Cardiac fibroblast (primary cell): ENCODE measurements around the gene VTCN1.

ENCODE experiments used
- DNase-seq, 2 donors: peaks; one replicate each; pipeline versions ENCODE4 v3.0.0 to v3.0.0-alpha.2; 2010; ENCODE audit warnings: low read depth in 2 of 2
- H3K4me3 ChIP-seq, 2 donors: replicated peaks in 1 of 2; 1 replicate in 1 of 2; 2 replicates in 1 of 2; pipeline ENCODE4 v1.5.1; 2011; ENCODE audit warnings: low read depth in 2 of 2, low read length in 2 of 2, mild to moderate bottlenecking in 2 of 2, moderate library complexity in 1 of 2
- TF ChIP-seq, protein P1 (sequence below): IDR thresholded peaks from one replicate; pipeline ENCODE4 v1.5.1; 2011; ENCODE audit warnings: low read depth, mild to moderate bottlenecking, low read length, inconsistent platforms

Gene VTCN1

DNA sequence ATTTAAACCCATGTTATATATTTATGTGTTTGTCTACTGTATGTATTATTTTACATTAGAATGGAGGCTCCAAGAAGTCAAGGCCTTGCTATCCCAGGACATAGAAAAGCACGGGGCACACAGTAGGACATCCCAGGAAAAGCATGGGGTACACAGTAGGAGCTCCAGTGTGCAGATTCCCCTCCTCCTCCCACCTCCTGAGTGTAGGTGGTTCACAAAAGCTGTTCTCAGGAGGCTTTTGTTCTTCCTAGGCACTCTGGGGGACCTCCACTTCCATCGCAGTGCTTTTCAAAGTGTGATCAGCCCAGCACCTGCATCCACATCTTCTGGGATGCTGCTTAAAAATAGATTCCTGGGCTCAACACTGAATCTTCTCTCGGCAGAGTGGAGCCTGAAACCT is 30.8 kb upstream of the VTCN1 start:
- DNase-seq: no peak
- TF ChIP-seq, protein P1, sequence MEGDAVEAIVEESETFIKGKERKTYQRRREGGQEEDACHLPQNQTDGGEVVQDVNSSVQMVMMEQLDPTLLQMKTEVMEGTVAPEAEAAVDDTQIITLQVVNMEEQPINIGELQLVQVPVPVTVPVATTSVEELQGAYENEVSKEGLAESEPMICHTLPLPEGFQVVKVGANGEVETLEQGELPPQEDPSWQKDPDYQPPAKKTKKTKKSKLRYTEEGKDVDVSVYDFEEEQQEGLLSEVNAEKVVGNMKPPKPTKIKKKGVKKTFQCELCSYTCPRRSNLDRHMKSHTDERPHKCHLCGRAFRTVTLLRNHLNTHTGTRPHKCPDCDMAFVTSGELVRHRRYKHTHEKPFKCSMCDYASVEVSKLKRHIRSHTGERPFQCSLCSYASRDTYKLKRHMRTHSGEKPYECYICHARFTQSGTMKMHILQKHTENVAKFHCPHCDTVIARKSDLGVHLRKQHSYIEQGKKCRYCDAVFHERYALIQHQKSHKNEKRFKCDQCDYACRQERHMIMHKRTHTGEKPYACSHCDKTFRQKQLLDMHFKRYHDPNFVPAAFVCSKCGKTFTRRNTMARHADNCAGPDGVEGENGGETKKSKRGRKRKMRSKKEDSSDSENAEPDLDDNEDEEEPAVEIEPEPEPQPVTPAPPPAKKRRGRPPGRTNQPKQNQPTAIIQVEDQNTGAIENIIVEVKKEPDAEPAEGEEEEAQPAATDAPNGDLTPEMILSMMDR: no peak
- no peak overlapping the region for H3K4me3 ChIP-seq

DNA sequence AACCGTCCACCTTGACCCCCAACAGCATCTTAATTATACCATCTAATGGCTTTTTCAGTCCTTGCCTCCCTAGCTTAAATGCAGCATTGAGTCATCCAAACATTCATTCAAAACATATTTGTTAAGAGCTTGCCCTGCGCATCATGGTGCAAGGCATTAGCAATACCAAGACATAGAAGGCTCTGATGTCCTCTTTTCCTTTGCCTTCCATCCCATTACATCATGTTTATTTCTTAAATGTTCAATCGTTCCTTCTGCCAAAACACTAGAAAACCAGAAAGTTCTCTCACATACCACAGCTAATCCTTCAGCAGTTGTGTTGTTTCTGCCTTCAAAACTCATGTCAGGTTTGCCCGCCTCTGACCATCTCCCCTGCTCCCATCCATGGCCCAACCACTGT is 29.8 kb upstream of the VTCN1 start:
- no peak for DNase-seq
- TF ChIP-seq, protein P1: no peak
- H3K4me3 ChIP-seq: no peak overlapping the region

DNA sequence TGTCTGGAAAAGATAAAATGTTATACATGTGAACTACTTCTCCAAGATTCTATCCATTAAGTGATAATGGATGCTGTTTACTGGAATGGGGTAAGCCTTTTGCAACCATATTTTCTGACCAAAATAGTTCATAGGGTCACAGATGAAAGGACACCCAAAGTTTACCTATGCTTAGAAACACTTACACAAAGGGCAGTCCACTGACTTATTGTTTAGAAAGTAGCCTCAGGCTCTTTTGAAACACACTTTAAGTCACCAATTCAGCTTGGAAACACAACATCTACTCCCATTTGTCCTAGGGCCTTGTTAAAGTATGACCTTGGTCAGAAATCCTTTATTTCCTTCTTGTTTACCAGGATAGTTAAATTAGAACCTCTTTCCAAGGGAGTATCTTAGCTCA is 28.7 kb upstream of the VTCN1 start:
- no peak overlapping the region for H3K4me3 ChIP-seq
- DNase-seq: no peak
- TF ChIP-seq, protein P1: no peak

DNA sequence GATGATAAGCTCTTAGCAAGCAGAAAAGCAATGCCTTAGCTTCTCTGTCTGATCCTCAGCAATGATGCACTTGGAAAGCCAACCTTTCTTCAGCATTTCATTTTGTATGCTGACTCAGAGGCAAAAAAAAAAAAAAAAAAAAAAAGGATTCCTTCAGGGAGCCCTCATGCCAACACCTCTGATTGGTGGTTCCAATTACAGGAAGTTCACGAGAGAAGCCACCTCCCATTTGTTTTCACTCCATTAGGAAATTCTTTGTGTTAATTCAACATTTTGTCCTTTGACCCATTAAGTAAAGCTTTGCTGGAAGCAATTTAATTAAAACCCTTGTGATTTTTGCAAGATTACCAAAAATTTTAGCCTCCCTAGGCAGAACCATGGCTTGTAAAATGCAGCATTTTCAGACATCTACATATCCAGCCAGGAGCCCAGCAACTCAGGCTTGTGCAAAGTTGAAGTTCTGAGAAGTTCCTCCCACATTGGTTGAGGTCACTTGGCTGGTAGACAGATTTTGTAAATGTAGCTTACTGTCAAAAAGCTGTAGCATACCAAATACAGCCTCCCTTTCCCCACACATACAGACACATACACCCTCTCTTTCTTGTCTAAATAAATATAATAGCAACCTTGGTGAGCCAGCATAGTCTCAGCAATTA is 27.1 kb upstream of the VTCN1 start:
- H3K4me3 ChIP-seq: no peak overlapping the region
- peak; percentile 5 to 60 for DNase-seq
- TF ChIP-seq, protein P1: no peak

DNA sequence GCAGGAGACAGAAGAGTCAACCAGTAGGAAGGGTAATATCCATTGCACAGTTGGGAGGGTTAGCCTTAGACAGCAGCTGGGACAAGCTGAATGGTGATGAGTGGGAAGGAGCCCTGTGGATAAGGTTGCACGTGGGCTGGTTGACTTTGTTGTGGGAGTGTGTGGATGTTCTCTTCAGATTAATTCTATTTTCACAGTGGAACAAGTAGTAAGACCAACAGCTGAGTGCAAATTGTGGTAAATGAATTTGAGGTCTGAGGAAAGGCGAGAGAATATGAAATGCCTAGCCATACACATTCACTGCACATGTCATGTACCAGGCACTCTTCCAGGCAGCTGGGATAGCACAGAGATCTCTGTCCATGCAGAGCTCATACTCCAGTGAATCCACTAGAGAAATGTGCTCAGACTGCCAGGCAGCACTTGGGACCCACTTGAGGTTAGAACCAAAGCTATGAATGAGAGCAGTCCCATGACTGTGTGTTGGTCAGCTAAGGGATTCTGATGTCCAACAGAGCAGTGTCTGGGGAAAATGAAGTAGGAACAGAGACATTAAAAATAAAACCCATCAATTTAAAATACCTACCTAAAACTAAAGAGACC is 25.2 kb upstream of the VTCN1 start:
- no peak for DNase-seq
- TF ChIP-seq, protein P1: no peak
- H3K4me3 ChIP-seq: no peak overlapping the region

DNA sequence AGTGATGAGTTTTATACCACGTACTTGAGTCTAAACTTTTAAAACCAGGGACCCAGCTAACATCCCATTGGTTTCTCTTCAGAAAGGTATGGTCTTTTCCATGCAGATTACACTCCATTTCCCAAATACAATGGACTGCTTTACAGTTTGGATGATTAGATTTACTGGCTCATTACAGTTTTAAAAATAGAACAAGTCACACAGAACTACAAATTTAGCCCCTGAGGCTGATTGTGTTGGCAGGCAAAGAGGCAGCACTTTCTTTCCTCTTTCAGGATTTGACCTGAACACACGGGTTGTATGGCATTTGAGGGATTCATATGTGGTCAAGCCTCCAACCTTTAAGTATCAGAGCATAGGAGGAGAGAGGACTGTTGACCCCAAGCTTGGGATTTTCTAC is 21.8 kb upstream of the VTCN1 start:
- DNase-seq: no peak
- TF ChIP-seq, protein P1: no peak
- H3K4me3 ChIP-seq: no peak overlapping the region
